GM12892 (cell line): Measurements from ENCODE around the gene ARL8A. TPM values are rescaled to one million over a fixed set of nuclear protein-coding genes. Genes with fewer than 3 reads are reported as not detected.
"Not testable (repeated sequence)": the region's sequence is repeated elsewhere in the genome, so short reads cannot be mapped to it uniquely, and the experiment has no call there.

Experiments
- DNase-seq: peaks from one replicate; pipeline ENCODE4 v3.0.0; 2011; ENCODE audit not compliant: insufficient read length
- FAIRE-seq: peaks from 2 replicates; lab custom pipeline; 2011; peaks lifted over from hg19 to GRCh38; lab: Jason Lieb, UNC
- POLR2A ChIP-seq: IDR thresholded peaks from 2 replicates; pipeline ENCODE4 v1.6.1; 2011; ENCODE audit warnings: low read depth, low read length, control low read depth
- POLR2AphosphoS5 ChIP-seq: IDR thresholded peaks from 2 replicates; pipeline ENCODE4 v1.6.1; 2011; ENCODE audit warnings: low read depth, low read length, control low read depth
- TAF1 ChIP-seq: IDR thresholded peaks from 2 replicates; pipeline ENCODE4 v1.6.1; 2011; ENCODE audit warnings: low read depth, mild to moderate bottlenecking, control low read depth, low read length, borderline replicate concordance
- polyA plus RNA-seq: library from polyadenylated mRNA; unstranded; fragments of >200 nt; gene quantifications from one replicate; pipeline ENCODE4 v1.2.1, GENCODE V29; 2012; ENCODE audit warnings: missing spikeins, inconsistent platforms; ENCODE audit not compliant: missing spikeins

The ARL8A gene
- 12.4 TPM for polyA plus RNA-seq

DNA sequence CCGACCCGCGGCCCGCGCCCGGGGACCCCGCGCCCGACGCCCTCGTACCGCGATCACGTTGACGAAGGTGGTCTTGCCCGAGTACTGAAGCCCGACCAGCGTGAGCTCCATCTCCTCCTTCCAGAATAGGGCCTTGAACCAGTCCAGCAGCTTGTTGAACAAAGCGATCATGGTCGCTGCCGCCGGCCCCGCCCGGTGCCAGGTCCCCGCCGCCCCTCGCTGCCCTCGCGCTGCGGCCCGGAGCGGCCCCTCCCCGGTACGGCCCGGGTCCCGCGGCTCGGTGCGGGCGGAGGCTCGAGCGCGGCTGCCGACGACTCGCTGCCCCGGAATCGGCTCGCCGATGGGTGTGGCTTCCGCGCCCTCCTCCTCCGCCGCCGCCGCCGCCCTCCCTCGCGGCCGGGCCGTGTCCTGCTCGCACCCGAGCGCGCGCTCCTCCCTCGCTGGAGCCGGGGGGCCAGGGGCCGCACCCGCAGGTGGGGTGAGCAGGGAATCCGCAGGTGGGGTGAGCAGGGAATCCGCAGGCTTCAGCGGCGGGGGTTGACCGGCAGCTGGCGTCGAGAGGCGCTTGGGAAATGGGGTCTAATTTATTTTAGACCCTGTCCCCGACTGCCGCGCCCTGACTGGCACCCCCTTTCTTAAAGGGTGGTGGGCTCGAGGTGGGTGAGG is at the start of gene ARL8A:
Gene ARL8A (minus strand): TSS at position 336 of the 666 bp plus-strand sequence. CDS start 165 bp downstream, at position 171.
- FAIRE-seq, result peak; percentile 70
- no peak for TF ChIP-seq TAF1
- no peak; the same call in none of the 2 replicates for TF ChIP-seq POLR2A
- no peak for TF ChIP-seq POLR2AphosphoS5
- peak; percentile 87 for DNase-seq

DNA sequence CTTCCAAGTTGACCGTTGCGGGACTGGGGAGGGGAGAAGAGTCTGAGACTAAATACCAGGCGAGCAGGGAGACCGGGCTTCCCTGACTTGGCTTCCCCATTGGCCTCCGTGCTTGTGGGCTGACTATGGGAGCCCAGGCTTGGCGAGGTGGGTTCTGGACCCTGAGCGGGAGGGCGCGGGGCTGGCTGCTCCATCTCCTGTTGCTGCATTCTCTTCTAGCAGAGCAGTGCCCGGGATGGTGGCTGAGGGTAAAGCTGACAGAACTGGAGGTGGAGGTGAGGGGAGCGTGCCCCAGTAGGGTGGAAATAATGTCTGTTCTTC is 49.8 kb upstream of the ARL8A start:
- TF ChIP-seq POLR2AphosphoS5, result no peak
- no peak for TF ChIP-seq POLR2A
- TF ChIP-seq TAF1, result no peak
- DNase-seq, result no peak
- FAIRE-seq, result no peak

DNA sequence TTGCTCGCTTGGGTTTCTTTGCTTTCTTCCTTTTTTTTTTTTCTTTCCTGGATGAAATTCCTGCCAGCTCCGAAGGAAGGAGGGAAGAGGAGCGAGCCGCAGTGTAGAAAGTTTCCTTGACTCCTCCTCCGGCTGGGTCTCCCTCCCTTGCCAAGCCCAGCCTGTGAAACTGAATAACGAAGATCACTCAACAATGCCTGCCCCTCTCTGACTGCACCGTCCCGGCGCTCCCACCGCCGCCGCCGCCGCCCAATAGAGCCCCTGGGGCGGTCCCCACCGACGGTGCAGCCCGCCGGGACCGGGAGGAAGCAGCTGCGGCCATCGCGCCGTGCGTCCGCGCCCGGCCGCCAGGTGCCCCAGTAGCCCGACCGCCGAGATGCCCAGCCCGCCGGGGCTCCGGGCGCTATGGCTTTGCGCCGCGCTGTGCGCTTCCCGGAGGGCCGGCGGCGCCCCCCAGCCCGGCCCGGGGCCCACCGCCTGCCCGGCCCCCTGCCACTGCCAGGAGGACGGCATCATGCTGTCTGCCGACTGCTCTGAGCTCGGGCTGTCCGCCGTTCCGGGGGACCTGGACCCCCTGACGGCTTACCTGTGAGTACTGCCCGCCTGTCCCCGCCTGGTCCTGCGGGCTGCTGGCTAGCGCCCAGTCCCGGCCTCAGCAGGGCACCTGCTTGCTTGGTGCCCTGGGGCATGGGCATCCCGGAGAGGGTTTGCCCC is 49.2 kb upstream of the ARL8A start, which contains the start of gene LGR6:
Gene LGR6 (plus strand): TSS at position 186 of the 714 bp plus-strand sequence. CDS start 191 bp downstream, at position 377.
- no peak for DNase-seq
- TF ChIP-seq POLR2AphosphoS5, result no peak
- TF ChIP-seq POLR2A, result no peak
- TF ChIP-seq TAF1, result no peak
- FAIRE-seq, result no peak

DNA sequence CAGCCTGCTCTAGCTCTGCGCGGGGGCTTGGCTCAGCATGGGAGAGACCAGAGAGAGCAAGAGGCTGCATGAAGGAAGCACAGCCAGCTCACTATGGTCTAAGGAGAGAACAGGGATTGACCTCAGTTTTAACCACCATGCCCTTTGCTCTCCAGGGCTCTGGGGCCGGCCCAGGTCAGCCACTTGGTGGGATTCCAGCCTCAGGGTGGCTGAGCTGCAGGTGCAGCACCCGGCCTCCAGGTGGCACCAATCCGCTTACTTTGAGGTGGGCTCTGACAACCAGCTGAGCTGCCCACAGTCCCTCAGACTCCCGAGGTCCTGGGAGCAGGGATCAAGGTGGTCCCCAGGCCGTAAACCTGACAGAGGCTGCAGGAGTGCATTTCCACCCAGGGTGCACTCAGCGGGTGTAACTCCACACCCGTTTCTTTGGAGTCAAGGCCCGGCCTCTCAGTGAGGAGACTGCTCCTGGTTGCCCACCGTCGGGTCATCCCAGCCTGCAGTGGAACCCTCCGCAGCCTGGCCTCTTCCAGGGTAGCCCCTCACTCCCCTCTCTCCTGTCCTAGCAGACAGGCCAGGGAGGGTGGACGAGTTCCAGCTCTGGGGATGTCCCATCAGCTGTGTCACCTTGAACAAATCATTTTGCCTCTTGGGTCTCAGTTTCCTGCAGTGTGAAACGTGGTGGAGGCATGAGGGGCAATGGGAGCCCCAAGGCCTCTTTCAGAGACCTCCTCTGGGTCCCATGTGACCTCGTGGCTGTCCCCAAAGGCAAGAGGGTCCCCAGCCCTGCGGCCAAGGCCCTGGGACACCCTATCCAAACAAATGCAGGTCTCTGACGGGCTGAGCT is 48.5 kb upstream of the ARL8A start:
- TF ChIP-seq POLR2A (no peak), TAF1 (no peak), POLR2AphosphoS5 (no peak)
- DNase-seq, result peak; percentile 71
- peak; percentile 64 for FAIRE-seq

DNA sequence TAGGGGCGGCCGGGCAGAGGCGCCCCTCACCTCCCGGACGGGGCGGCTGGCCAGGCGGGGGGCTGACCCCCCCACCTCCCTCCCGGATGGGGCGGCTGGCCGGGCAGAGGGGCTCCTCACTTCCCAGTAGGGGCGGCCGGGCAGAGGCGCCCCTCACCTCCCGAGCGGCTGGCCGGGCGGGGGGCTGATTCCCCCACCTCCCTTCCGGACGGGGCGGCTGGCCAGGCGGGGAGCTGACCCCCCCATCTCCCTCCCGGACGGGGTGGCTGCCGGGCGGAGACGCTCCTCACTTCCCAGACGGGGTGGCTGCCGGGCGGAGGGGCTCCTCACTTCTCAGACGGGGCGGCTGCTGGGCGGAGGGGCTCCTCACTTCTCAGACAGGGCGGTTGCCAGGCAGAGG is 46.9 kb upstream of the ARL8A start:
- not testable (repeated sequence) for DNase-seq, FAIRE-seq

DNA sequence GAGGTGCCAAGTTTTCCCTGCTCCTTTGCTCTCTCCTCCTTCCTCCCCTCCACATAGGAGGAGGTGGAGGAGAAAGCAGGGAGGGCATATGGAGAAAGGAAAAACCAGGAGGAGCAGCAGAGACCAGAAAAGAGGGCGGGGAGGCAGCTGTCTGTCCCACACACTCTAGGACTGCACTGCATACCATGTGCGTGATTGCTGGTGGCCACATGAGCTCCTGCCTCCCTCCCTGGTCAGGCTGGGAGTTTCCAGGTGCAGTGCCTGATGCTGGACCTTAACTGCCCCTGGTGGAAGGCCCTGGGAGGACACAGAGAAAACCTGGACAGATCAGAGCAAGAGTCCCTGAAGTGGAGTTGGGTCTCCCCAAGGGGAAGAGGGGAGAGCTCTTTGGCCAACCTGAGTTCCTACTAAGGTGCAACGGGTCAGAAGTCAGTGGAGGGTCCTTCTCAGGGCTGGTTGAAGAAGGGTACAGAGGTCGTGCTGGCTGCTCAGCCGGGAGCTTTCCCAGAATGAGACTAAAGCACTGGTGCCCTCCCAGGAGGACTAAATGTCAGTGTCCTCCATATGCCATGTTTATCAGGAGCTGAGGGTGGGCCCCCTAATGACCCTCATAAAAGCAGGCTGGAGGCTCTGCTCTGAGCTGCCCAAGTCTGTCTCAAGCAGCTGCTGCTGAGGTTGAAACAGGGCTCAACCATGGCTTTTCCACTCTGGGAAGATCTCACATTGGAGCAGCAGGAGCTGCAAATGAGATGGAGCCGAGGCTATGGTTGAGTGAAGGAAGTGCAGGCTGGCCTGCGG is 45.6 kb upstream of the ARL8A start:
- FAIRE-seq (no peak), DNase-seq (no peak)
- TF ChIP-seq TAF1 (no peak), POLR2AphosphoS5 (no peak), POLR2A (no peak)

DNA sequence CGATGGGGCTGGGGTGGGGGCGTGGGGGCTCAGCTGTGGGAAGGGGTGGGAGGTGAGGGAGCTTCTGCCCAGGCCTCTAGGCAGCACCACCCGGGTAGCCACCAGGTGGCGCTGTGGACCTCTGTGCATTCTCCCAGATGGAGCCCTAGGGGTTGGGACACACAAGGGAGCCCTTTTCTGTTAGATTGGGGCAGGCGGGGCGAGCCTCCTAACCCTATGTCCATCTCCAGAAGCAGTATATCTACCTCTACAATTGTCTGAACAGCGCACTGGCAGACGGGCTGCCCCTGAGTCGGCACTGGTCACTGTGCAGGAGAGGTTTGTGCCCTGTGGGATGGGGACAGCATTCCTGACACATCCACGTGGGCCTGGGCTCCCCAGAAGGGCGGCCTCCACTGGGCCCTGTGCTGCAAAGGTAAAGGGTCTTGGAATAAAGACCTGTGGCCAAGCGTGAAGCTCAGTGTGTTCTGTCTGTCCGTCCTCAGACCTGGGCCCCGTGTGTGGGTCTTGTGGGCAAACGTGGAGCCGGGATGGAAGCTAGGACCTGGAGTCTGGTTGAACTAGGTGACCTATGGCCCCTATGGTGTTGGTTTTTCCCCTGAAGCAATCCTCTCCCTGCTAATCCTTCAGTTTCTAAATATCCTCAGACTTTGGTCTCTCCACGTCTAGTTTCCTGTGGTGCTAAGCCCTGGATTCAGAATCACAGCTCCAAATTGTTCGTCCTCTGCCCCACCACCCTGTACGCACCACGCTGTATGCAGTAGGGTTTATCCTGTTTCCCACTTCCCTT is 44.7 kb upstream of the ARL8A start:
- peak; percentile 90 for FAIRE-seq
- peak; percentile 66 for DNase-seq
- no peak for TF ChIP-seq POLR2A
- TF ChIP-seq TAF1, result no peak
- no peak for TF ChIP-seq POLR2AphosphoS5

DNA sequence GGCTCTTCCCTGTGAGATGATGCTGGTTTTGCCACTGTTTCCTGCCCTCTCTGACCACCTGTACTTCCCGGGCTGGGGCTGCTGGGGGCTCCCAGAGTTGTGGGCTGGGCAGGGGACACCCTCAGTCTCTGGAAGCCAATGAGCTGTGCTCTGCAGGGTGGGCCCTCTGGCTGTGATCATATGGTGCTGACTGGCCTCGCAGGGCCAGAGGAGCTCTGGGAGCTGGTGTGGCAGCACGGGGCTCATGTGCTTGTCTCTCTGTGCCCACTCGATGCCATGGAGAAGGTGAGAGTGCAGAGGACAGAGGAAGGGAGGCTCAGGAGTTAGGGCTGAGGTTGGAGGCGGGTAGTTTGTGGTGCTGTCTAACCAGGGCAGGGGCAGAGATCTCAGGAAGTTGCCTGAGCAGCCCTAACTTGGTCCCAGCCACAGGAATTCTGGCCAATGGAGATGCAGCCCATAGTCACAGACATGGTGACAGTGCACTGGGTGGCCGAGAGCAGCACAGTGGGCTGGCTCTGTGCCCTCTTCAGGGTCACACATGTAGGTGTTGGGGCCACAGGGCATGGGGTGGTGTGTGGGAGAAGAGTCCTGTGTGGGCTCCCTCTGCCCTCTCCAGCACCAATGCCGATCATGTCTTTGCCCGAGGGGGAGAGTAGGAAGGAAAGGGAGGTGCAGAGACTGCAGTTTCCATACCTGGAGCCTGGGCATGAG is 43.3 kb upstream of the ARL8A start:
- TF ChIP-seq TAF1, result no peak
- no peak for TF ChIP-seq POLR2A
- no peak for TF ChIP-seq POLR2AphosphoS5
- DNase-seq (no peak), FAIRE-seq (no peak)

DNA sequence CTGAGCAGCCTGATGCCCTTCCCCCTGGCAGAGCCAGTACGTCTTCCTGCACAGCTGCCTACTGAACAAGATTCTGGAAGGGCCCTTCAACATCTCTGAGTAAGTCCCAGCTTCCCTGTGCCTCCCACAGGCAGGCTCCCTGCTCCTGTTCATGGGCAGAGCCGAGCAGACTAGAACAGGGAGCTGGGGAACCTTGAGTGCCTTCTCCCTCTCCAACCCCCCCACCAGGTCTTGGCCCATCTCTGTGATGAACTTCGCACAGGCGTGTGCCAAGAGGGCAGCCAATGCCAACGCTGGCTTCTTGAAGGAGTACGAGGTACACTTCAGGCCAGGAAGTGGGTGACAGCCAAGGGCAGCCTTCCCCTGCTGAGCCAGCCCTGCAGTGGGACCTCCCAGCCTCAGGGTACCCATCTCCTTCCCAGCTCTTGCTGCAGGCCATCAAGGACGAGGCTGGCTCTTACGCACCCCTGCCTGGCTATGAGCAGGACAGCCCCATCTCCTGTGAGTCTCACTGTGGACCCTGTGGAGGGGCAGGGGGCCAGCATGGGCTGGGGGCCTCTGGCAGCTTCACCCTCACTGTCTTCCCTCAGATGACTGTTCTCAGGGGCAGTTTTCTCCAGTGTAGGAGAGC is 42.6 kb upstream of the ARL8A start:
- TF ChIP-seq TAF1 (no peak), POLR2AphosphoS5 (no peak), POLR2A (no peak)
- DNase-seq (no peak), FAIRE-seq (no peak)
